Keratinocyte (primary cell): ENCODE results near the gene PCDHB15.
"Not testable (repeated sequence)": the region's sequence is repeated elsewhere in the genome, so short reads cannot be mapped to it uniquely, and the experiment has no call there.

Experiments
- EZH2 ChIP-seq: IDR thresholded peaks from one replicate; pipeline ENCODE4 v1.6.1; 2012; ENCODE audit warnings: inconsistent platforms, mild to moderate bottlenecking, low read length, moderate library complexity
- TF ChIP-seq, protein P1 (sequence below), 3 experiments: IDR thresholded peaks in 1 of 3; conservative IDR thresholded peaks in 1 of 3; optimal IDR thresholded peaks in 1 of 3; 2 replicates in 2 of 3; 3 replicates in 1 of 3; pipeline versions ENCODE3 to v1.5.1; 2011; ENCODE audit warnings: low read length in 3 of 3, mild to moderate bottlenecking in 3 of 3, moderate library complexity in 2 of 3, control low read depth in 1 of 3, inconsistent platforms in 1 of 3; ENCODE audit not compliant: insufficient read depth in 2 of 3; ENCODE audit errors: extremely low read depth in 1 of 3

DNA sequence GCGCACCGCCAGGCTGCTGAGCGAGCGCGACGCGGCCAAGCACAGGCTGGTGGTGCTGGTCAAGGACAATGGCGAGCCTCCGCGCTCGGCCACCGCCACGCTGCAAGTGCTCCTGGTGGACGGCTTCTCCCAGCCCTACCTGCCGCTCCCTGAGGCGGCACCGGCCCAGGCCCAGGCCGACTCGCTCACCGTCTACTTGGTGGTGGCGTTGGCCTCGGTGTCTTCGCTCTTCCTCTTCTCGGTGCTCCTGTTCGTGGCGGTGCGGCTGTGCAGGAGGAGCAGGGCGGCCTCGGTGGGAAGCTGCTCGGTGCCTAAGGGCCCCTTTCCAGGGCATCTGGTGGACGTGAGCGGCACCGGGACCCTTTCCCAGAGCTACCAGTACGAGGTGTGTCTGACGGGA is 43.5 kb upstream of the PCDHB15 start:
- TF ChIP-seq, protein P1, sequence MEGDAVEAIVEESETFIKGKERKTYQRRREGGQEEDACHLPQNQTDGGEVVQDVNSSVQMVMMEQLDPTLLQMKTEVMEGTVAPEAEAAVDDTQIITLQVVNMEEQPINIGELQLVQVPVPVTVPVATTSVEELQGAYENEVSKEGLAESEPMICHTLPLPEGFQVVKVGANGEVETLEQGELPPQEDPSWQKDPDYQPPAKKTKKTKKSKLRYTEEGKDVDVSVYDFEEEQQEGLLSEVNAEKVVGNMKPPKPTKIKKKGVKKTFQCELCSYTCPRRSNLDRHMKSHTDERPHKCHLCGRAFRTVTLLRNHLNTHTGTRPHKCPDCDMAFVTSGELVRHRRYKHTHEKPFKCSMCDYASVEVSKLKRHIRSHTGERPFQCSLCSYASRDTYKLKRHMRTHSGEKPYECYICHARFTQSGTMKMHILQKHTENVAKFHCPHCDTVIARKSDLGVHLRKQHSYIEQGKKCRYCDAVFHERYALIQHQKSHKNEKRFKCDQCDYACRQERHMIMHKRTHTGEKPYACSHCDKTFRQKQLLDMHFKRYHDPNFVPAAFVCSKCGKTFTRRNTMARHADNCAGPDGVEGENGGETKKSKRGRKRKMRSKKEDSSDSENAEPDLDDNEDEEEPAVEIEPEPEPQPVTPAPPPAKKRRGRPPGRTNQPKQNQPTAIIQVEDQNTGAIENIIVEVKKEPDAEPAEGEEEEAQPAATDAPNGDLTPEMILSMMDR (optimal IDR thresholded peaks at IDR 0.05 in 1 of 3, IDR thresholded peaks at IDR 0.05 in 1 of 3, conservative IDR thresholded peaks at IDR 0.05 in 1 of 3; ENCODE audit: extremely low read depth in 1 of 3, insufficient read depth in 2 of 3, low read length in 3 of 3), result not testable (repeated sequence)
- not testable (repeated sequence) for TF ChIP-seq EZH2
